Activated CD4-positive, alpha-beta T cell treated with anti-CD3 and anti-CD28 coated beads for 48 hours (primary cell): ENCODE measurements around the gene ITGA11.

ENCODE experiments used
- DNase-seq: peaks from one replicate; pipeline ENCODE4 v3.0.0-alpha.2; 2020

ITGA11 gene

GRCh38 chr15:68431792-68432401 lies at the start of gene ITGA11:
Gene ITGA11, minus strand, starts transcription at chr15:68432163. Its CDS starts 97 bp downstream, at chr15:68432066.
- no peak for DNase-seq

GRCh38 chr15:68481321-68481720 lies 49.4 kb upstream of the ITGA11 start:
- DNase-seq, result no peak

GRCh38 chr15:68480296-68480695 lies 48.3 kb upstream of the ITGA11 start:
- DNase-seq, result no peak

- no peak for DNase-seq
Measured at GRCh38 chr15:68479870-68480269, 47.9 kb upstream of the ITGA11 start.

GRCh38 chr15:68479406-68479805 lies 47.4 kb upstream of the ITGA11 start:
- DNase-seq, result no peak

GRCh38 chr15:68478853-68479252 lies 46.9 kb upstream of the ITGA11 start:
- no peak for DNase-seq

- DNase-seq, result no peak
Measured at GRCh38 chr15:68475449-68475848, 43.5 kb upstream of the ITGA11 start.

- no peak for DNase-seq
Measured at GRCh38 chr15:68471541-68471940, 39.6 kb upstream of the ITGA11 start.

- no peak for DNase-seq
Measured at GRCh38 chr15:68470976-68471375, 39.0 kb upstream of the ITGA11 start.

- no peak for DNase-seq
Measured at GRCh38 chr15:68470049-68470742, 38.2 kb upstream of the ITGA11 start.

- DNase-seq, result no peak
Measured at GRCh38 chr15:68469162-68470048, 37.4 kb upstream of the ITGA11 start.

GRCh38 chr15:68466876-68467275 lies 34.9 kb upstream of the ITGA11 start:
- DNase-seq, result no peak

- no peak for DNase-seq
Measured at GRCh38 chr15:68465861-68466560, 34.0 kb upstream of the ITGA11 start.

- DNase-seq, result no peak
Measured at GRCh38 chr15:68464448-68465090, 32.6 kb upstream of the ITGA11 start.

GRCh38 chr15:68463996-68464395 lies 32.0 kb upstream of the ITGA11 start:
- no peak for DNase-seq

- DNase-seq, result no peak
Measured at GRCh38 chr15:68463444-68463843, 31.5 kb upstream of the ITGA11 start.

- DNase-seq, result no peak
Measured at GRCh38 chr15:68460166-68460565, 28.2 kb upstream of the ITGA11 start.

GRCh38 chr15:68450192-68450591 lies 18.2 kb upstream of the ITGA11 start:
- DNase-seq, result no peak

GRCh38 chr15:68449389-68449788 lies 17.4 kb upstream of the ITGA11 start:
- no peak for DNase-seq

GRCh38 chr15:68447976-68448755 lies 16.2 kb upstream of the ITGA11 start:
- DNase-seq, result no peak

GRCh38 chr15:68447209-68447608 lies 15.2 kb upstream of the ITGA11 start:
- no peak for DNase-seq

- DNase-seq, result no peak
Measured at GRCh38 chr15:68445351-68445750, 13.4 kb upstream of the ITGA11 start.
